OCI-LY1 (cell line): ENCODE measurements around the gene GOLGA6L7.
"Not testable (repeated sequence)": the region's sequence is repeated elsewhere in the genome, so short reads cannot be mapped to it uniquely, and the experiment has no call there.

ENCODE experiments used
- H2AFZ ChIP-seq: fragments of 200-600 bp; sonication (generic), shearing (Covaris generic); 2 replicates; pipeline ENCODE4 v1.6.0; 2014; ENCODE audit warnings: antibody characterized with exemption, mild to moderate bottlenecking, low read length
- H3F3A ChIP-seq: fragments of 200-600 bp; sonication (generic), shearing (Covaris generic); 2 replicates; pipeline ENCODE4 v1.6.0; 2014; ENCODE audit warnings: mild to moderate bottlenecking, antibody characterized with exemption, low read length, moderate library complexity; ENCODE audit not compliant: insufficient read depth
- H3K27ac ChIP-seq: fragments of 200-600 bp; sonication (generic); 2 replicates; pipeline ENCODE4 v1.5.1; 2014; ENCODE audit warnings: low read length, mixed run types, mild to moderate bottlenecking, low read depth; ENCODE audit not compliant: poor library complexity, severe bottlenecking
- H3K27me3 ChIP-seq: fragments of 200-600 bp; sonication (generic); 2 replicates; pipeline ENCODE4 v1.6.0; 2014; ENCODE audit warnings: antibody characterized with exemption, mild to moderate bottlenecking, low read length, moderate library complexity; ENCODE audit not compliant: insufficient read depth
- H3K36me3 ChIP-seq: fragments of 200-600 bp; sonication (generic); 2 replicates; pipeline ENCODE4 v1.6.1; 2014; ENCODE audit warnings: mild to moderate bottlenecking, antibody characterized with exemption, low read length, moderate library complexity, mixed read lengths; ENCODE audit not compliant: insufficient read depth
- H3K4me1 ChIP-seq: fragments of 200-600 bp; sonication (generic); 2 replicates; pipeline ENCODE4 v1.5.1; 2014; ENCODE audit warnings: mild to moderate bottlenecking, low read length, moderate library complexity; ENCODE audit not compliant: insufficient read depth, severe bottlenecking
- H3K4me2 ChIP-seq: fragments of 200-600 bp; sonication (generic), shearing (Covaris generic); 2 replicates; pipeline ENCODE4 v1.6.1; 2014; ENCODE audit warnings: low read length
- H3K4me3 ChIP-seq: fragments of 200-600 bp; sonication (generic); 2 replicates; pipeline ENCODE4 v1.5.1; 2014; ENCODE audit warnings: low read length, low read depth, mild to moderate bottlenecking, mixed read lengths; ENCODE audit not compliant: poor library complexity, severe bottlenecking
- H3K79me2 ChIP-seq: fragments of 200-600 bp; shearing (Covaris generic); 2 replicates; pipeline ENCODE4 v1.6.1; 2016; ENCODE audit warnings: mixed run types, low read length, mixed read lengths; ENCODE audit not compliant: insufficient read depth
- H3K9ac ChIP-seq: fragments of 200-600 bp; sonication (generic), shearing (Covaris generic); 2 replicates; pipeline ENCODE4 v1.6.1; 2014; ENCODE audit warnings: mild to moderate bottlenecking, low read length, mixed read lengths
- H3K9me2 ChIP-seq: fragments of 200-600 bp; sonication (generic), shearing (Covaris generic); 2 replicates; pipeline ENCODE4 v1.6.1; 2014; ENCODE audit warnings: low read depth, mild to moderate bottlenecking, low read length, mixed read lengths
- H3K9me3 ChIP-seq: fragments of 200-600 bp; shearing (Covaris generic); 2 replicates; pipeline ENCODE4 v1.6.1; 2014; ENCODE audit warnings: low read length, mixed read lengths
- H4K20me1 ChIP-seq: fragments of 200-600 bp; sonication (generic), shearing (Covaris generic); 2 replicates; pipeline ENCODE4 v1.6.0; 2016; ENCODE audit warnings: mild to moderate bottlenecking, low read length; ENCODE audit not compliant: insufficient read depth

GOLGA6L7 gene

GRCh38 chr15:28849271-28849670 lies 827 bp upstream of the GOLGA6L7 start:
- not testable (repeated sequence) for H4K20me1 ChIP-seq, H3K27me3 ChIP-seq, H3K4me1 ChIP-seq, H3K9me2 ChIP-seq, H3F3A ChIP-seq, H3K27ac ChIP-seq, H3K9me3 ChIP-seq, H3K4me2 ChIP-seq, H2AFZ ChIP-seq, H3K79me2 ChIP-seq, H3K4me3 ChIP-seq, H3K36me3 ChIP-seq, H3K9ac ChIP-seq

DNA sequence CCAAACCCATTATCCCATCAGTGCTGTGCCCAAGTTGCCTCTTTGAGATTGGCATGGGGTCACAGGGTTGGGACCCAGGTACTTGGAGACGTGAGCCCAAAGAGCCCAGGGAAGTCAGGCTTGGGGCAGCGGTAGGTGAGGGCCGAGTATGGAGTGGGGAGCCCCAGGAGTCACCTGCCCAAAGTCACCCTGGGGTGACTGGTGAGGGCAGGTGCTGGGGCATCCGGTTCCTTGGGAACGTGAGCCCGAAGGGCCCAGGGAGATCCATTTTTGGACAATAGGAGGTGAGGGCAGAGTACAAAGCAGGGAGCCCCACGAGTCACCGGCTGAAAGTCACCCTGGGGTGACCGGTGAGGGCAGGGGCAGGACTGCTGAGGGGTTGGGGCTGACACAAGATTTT lies 485 bp downstream of the GOLGA6L7 start:
- H3K36me3 ChIP-seq, H2AFZ ChIP-seq, H3K9ac ChIP-seq, H3K79me2 ChIP-seq, H3K4me1 ChIP-seq, H4K20me1 ChIP-seq, H3K27me3 ChIP-seq, H3K4me2 ChIP-seq, H3K9me2 ChIP-seq, H3K27ac ChIP-seq, H3K4me3 ChIP-seq, H3F3A ChIP-seq, H3K9me3 ChIP-seq: not testable (repeated sequence)

DNA sequence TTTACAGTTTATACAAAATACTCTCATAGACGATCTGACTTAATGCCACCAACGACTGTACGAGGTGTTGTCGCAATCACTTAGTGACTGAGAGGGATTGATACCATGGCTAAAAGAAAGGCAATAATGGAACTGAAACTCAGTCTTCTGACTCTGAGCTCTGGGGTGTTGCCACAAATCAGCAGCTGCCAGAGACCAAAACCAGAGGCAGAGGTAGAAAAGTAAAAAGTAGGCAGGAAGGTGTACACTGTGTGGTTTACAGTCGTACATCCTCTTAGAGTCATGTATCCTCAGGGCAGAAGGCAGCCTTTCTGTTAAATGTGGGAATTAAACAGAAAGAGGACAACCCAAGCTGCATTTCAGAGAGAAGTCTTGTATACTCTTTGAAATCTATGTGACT lies 1.2 kb downstream of the GOLGA6L7 start:
- not testable (repeated sequence) for H2AFZ ChIP-seq, H3K9ac ChIP-seq, H3F3A ChIP-seq, H3K36me3 ChIP-seq, H4K20me1 ChIP-seq, H3K9me3 ChIP-seq, H3K4me1 ChIP-seq, H3K27me3 ChIP-seq, H3K9me2 ChIP-seq, H3K27ac ChIP-seq, H3K4me3 ChIP-seq, H3K4me2 ChIP-seq, H3K79me2 ChIP-seq

DNA sequence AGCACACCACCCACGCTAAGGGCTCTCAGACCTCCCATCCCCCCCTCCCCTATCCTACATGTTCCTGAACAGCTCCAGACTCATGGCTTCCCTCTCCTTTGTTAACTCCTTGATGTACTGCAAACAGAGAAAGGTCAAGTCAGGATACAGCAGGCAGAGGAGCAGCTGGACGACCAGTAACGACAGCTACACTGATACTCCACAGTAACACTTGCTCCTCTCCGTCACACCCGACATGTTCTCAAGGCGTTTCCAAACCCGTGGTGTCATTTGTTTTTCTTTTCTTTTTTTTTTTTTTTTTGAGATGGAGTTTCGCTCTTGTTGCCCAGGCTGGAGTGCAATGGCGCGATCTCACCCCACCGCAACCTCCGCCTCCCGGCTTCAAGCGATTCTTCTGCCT lies 4.3 kb downstream of the GOLGA6L7 start:
- H3K9me2 ChIP-seq, H3K27me3 ChIP-seq, H3K36me3 ChIP-seq, H3K4me3 ChIP-seq, H4K20me1 ChIP-seq, H3K27ac ChIP-seq, H3K79me2 ChIP-seq, H2AFZ ChIP-seq, H3K9me3 ChIP-seq, H3K4me2 ChIP-seq, H3K9ac ChIP-seq, H3K4me1 ChIP-seq, H3F3A ChIP-seq: not testable (repeated sequence)

DNA sequence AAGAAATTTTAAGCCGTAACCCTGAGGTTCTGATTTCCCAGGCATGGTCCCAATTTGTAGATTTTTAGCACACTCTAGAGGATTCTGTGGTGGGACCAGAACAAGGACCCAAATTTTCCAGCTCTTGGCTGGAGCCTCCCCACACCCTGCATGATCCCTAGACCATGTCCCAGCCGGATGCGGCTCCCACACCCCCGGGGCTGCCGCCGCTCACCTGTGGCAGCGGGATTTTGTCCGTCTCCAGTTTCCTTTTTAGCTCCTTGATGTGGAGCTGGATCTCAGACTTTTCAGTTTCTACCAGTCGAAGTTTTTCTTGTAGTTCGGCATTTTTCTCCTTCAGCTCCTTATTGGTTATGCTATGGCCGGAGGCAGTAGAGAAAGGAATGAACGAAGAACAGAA lies 4.9 kb downstream of the GOLGA6L7 start:
- H4K20me1 ChIP-seq, H3F3A ChIP-seq, H3K9me2 ChIP-seq, H2AFZ ChIP-seq, H3K9me3 ChIP-seq, H3K4me1 ChIP-seq, H3K27me3 ChIP-seq, H3K36me3 ChIP-seq, H3K79me2 ChIP-seq, H3K4me2 ChIP-seq, H3K9ac ChIP-seq, H3K27ac ChIP-seq, H3K4me3 ChIP-seq: not testable (repeated sequence)

DNA sequence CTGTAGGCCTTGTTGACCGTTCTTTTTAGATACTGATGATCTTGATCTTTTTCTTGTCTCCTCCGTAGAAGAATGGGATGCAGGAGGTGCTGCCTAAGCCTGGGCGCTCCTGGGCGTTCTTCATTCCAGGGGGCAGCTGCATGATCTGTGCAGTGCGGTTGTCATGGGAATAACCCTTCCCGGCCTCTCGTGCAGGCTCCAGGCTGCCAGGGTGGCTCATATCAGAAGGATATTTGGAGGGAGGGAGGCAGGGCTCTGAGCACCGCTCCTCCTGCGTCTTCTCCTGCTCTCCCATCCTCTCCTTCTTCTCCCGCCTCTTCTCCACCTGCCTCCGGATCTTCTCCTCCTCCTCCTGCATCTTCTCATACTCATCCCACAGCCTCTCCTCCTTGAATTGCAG lies 6.2 kb downstream of the GOLGA6L7 start:
- H4K20me1 ChIP-seq, H3K79me2 ChIP-seq, H3K9me2 ChIP-seq: not testable (repeated sequence)

GRCh38 chr15:28840285-28840684 lies 8.2 kb downstream of the GOLGA6L7 start:
- not testable (repeated sequence) for H3K4me3 ChIP-seq, H2AFZ ChIP-seq, H3K27ac ChIP-seq, H3K4me2 ChIP-seq, H3K9me3 ChIP-seq, H3K27me3 ChIP-seq, H4K20me1 ChIP-seq, H3K79me2 ChIP-seq, H3K9ac ChIP-seq, H3K4me1 ChIP-seq, H3K36me3 ChIP-seq, H3F3A ChIP-seq, H3K9me2 ChIP-seq

More for the DNA sequence above, 6.2 kb downstream of the GOLGA6L7 start:
- H3K27me3 ChIP-seq, H3K36me3 ChIP-seq, H3F3A ChIP-seq, H2AFZ ChIP-seq, H3K9me3 ChIP-seq, H3K4me3 ChIP-seq, H3K27ac ChIP-seq, H3K9ac ChIP-seq, H3K4me1 ChIP-seq, H3K4me2 ChIP-seq: not testable (repeated sequence)

DNA sequence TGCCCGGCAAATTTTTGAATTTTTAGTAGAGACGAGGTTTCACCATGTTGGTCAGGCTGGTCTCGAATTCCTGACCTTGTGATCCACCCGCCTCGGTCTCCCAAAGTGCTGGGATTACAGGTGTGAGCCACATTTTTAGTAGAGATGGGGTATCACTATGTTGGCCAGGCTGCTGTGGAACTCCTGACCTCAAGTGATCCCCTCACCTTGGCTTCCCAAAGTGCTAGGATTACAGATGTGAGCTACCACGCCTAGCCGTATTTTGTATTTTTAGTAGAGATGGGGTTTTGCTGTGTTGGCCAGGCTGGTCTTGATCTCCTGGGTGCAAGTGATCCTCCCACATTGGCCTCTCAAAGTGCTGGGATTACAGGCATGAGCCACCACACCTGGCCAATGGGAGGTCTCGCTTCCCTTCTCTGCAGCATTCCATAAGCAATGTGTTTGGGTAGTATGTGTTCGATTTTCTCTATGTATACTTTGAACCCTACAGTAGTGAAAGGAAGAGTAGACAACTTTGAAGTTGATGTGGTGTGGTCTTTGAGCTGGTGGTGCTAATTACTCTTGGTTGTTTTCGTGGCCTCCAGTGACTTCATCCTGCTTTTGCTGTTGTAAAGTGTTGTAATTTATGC lies 13.4 kb downstream of the GOLGA6L7 start:
- not testable (repeated sequence) for H3K27me3 ChIP-seq, H3K4me2 ChIP-seq, H3K9ac ChIP-seq, H3K9me2 ChIP-seq, H3K27ac ChIP-seq, H3K4me1 ChIP-seq, H3K79me2 ChIP-seq, H3K9me3 ChIP-seq, H2AFZ ChIP-seq, H4K20me1 ChIP-seq, H3K4me3 ChIP-seq, H3K36me3 ChIP-seq, H3F3A ChIP-seq
